NCI-H748 treated with DMSO at 0.1 percent for 48 hours (cell line): ENCODE results near the gene CLEC1A.

Source experiments
- DNase-seq: peaks from one replicate; lab custom pipeline; 2025; lab: John Stamatoyannopoulos, UW

The CLEC1A gene, protein sequence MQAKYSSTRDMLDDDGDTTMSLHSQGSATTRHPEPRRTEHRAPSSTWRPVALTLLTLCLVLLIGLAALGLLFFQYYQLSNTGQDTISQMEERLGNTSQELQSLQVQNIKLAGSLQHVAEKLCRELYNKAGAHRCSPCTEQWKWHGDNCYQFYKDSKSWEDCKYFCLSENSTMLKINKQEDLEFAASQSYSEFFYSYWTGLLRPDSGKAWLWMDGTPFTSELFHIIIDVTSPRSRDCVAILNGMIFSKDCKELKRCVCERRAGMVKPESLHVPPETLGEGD

DNA sequence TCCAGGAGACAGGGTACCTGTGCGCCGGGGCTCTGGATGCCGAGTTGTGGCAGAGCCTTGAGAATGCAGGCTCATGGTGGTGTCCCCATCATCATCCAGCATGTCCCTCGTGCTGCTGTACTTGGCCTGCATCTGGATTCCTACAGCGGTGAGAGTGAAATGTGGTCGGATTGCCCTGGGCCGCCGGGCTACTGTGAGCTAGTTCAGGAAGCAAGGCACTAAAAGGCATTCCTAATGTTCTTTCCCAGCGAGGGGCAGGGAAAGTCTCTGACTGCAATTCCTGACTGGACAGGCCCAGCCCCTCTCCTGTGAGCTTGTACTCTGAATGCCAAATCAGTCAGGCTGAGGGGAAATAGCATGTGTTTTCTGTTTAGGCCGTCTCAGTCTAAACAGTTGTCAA, at the start of gene CLEC1A:
Gene CLEC1A (minus strand): TSS at position 195 of the 400 bp plus-strand sequence. CDS start 63 bp downstream, at position 132.
- no peak for DNase-seq

DNA sequence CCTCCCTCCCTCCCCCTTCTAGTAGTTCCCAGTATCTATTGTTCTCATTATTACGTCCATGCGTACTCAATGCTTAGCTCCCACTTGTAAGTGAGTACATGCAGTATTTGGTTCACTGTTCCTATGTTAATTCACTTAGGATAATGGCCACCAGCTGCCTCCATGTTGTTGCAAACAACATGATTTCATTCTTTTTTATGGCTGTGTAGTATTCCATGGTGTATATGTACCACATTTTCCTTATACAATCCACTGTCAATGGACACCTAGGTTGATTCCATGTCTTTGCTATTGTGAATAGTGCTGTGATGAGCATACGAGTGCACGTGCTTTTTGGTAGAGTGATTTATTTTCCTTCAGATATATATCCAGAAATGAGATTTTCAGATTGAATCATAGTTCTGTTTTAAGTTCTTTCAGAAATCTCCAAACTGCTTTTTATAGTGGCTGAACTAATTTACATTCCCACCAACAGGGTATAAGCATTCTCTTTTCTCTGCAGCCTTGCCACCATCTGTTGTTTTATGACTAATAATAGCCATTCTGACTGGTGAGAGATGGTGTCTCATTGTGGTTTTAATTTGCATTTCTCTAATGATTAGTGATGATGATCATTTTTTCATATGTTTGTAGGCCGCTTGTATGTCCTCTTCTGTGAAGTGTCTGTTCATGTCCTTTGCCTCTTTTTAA, 49.1 kb upstream of the CLEC1A start:
- DNase-seq: no peak

DNA sequence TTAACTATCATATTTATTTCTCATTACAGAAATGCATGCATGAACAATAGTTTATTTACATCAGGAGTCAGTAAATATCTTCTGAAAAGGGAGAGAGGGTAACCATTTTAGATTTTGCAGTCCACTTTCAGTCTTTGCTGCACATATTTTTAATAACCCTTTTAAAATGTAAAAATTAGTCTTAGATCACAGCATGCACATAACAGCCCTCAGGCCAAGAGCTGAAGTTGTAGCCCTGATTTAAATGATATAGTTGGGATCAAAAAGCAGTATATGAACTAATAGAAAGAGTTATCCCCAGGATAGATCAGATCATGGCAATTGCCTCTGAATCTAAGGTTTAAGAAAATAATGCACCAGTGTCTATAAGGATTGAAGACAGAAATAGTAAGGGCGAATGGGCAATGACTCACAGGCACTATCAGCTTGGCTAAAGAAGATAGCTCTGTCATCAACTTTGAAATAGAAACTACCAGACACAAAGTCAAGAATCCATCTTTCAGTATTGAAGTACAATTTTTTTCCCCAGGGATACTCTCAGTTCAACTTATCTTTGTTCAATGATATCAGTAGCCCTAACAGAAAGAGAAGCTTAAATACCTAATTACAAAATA, 44.3 kb upstream of the CLEC1A start:
- no peak for DNase-seq

DNA sequence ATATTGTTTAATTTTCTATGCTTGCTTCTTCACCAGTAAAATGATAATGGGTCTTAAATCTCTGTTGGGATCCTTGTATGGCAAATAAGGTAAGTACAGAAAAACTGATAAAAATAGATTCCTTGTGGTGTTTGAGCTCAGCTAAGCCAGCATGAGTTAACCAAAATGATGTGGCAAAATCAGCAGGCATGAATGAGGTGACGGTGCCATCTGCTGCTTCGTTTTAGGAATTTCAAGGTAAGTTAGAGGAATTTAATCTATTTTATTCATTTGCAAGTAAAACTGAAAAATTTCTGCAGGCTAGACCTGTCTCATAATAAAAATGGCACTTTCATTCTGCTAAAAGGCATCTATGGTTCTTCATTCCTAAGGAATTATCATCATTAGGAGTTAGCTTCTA, 41.2 kb upstream of the CLEC1A start:
- DNase-seq: peak; percentile 8

DNA sequence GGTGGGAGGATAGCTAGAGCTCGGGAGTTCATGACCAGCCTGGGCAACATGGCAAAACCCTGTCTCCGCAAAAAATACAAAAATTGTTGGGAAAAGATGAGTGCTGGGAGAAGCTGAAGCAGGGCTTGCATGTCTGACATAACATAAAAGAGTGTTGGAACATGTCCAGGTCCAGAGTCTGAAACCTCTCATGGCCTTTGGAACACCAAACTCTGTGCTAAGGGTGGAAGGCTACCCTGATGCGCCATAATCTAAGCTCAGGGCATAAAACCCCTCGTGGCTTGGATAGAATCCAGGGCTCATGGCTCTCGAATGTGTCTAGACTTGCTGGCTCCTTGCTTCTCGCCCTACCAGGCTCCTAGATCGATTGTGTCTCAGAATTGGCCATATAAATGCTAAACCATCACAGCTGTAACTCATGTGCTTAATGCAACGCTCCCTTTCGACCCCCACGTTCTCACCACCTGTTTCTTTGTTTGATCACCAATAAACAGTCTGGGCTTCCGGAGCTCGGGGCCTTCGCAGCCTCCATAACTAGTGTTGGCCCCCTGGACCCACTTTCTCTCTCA, 37.9 kb upstream of the CLEC1A start:
- peak; percentile 6 for DNase-seq

DNA sequence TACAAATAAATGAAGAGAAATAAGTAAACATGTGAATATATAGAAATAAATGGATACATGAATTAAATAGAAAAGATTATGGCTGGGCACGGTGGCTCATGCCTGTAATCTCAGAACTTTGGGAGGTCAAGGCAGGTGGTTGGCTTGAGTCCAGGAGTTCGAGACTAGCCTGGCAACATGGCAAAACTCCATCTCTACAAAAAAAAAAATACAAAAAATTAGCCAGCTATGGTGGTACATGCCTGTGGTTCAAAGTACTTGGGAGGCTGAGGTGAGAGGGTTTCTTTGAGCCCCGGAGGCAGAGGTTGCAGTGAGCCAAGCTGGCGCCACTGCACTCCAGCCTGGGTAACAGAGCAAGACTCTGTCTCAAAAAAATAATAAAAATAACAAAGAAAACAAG, 36.3 kb upstream of the CLEC1A start:
- DNase-seq: no peak

DNA sequence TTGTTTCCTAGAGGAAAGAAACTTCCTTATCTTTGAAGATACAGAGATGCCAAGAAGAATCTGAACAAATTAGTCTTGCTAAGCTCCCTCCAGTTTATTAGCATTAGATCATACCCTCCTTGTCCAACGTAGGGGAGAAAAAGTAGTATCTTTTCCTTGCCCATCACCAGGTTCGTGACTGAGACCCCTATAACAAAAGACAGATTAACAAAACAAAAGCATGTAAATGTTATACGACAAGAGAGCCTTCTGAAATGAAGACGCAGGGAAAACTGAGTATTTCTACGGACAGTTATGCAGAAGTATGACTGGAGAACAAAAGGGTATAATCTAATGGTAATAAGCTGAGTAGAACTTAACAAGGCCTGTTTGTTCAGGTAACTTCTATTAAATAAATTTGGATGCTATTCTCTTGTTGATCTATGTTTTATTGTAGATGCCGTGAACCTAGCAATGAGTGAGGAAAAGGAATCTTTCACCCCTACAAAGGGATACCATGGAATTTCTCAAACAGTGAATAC, 34.1 kb upstream of the CLEC1A start:
- no peak for DNase-seq

DNA sequence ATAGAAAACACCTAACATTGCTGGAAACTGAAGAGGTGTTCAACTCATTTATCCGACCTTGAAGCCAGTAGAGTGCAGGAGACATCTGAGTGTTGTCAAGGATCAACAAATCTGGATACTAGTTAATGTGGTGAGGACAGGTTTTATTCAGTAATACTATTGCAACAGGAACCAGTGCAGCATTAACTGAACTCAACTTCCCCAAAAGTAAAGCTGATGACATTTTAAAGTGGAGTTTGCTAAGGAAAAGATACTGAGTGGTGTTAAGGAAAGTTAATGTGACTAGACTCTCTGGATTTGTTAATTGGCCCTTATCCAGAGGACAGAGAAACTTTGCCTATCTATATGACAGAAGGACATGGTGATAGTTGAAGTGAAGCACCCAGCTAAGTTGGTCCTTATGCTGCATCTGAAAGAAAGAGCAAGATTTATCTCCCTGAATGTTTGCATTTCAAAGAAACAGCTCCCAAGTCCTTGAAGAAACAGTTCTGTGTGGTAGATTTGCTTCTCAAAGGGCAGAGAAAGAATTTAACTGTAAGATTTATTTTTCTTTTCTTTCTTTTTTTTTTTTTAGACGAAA, 32.4 kb upstream of the CLEC1A start:
- no peak for DNase-seq

DNA sequence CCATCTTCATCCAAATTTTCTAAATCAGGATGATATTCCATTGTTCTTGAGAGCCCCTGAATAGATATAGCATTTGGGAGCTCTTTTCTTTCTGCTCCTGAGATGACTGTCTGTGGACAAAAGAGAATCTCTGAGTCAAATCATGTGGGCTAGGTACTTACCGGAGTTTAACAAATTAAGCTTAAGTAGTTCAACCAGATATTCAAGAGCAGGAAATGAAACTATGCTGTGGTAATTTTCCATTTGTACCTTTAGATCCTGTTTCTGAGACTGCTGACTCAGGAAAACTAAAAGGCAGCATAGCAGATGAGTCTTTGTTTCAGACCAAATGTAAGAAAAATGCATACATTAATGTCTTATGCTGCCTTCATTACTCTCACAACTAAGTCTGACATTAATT, 31.3 kb upstream of the CLEC1A start, which contains the start of gene CLEC7A:
Gene CLEC7A (minus strand): TSS at position 158 of the 400 bp plus-strand sequence. CDS start 117 bp downstream, at position 41.
- DNase-seq: peak; percentile 1

DNA sequence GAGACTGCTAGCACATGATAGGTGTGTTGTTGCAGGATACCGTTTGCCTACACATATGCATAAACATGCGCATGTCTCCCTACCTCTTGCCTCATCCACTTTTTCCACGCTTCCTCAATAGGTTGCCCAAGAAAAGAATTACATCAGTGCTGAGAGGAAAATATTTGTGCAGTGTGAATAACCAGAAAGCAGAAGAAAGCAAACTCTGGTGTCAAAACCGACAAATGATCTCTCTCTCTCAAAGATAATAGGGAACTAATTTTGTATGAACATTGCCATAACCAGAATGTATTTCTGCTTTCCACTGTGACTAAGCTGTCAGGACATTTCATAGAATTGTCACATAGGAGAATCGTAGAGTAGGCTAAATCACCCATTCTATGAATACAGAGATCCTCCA, 29.9 kb upstream of the CLEC1A start:
- DNase-seq: no peak

DNA sequence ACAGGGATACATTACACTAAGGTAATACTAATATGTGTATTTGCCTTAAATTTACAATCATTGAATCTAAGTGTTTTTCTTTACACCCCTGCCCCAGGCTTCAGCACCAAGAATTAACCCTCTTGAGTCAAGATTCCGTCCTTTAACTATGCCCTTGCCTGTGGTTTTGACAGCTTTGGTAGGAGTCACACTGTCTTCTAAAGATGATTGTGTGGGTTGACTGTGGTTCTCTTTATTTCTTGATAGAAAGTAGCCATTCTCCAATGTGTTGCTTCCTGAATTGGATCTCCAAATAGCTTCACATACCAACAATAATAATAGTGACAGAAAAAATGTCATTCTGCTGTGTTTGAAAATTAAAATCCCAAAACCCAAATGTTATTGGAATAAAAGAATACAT, 27.6 kb upstream of the CLEC1A start:
- DNase-seq: no peak

DNA sequence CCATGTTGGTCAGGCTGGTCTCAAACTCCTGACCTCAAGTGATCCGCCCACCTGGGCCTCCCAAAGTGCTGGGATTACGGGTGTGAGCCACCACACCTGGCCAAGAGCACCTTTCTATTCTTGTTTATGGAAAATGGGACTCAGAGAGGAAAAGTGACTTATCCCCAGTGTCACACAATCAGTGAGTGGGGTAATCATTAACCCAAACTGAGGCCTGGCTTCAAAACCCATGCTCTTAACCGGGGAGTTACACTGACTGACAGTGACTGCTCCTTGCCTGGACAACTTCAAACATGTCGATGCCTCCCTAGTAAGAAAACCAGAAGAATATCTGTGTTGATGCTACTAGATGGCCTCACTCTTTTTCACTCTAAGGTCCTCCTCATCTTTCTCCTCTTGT, 23.9 kb upstream of the CLEC1A start:
- DNase-seq: no peak

DNA sequence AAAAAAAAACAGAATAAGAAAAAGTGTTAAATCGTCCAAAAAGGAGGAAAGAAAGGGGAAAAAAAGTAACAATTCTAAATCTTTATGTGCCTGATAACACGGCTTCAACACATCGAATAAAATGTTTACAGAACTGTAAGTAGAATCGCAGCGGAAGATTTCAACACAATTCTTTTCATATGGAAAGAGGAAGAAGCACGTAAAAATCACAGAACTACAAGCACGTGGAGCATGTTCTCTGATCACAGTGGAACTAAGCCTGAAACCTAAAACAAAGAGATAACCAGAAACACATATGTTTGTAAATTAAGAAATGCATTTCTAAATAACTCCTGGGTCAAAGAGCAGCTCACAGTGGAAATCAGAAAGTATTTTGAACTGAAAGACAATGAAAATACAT, 22.5 kb upstream of the CLEC1A start:
- no peak for DNase-seq

DNA sequence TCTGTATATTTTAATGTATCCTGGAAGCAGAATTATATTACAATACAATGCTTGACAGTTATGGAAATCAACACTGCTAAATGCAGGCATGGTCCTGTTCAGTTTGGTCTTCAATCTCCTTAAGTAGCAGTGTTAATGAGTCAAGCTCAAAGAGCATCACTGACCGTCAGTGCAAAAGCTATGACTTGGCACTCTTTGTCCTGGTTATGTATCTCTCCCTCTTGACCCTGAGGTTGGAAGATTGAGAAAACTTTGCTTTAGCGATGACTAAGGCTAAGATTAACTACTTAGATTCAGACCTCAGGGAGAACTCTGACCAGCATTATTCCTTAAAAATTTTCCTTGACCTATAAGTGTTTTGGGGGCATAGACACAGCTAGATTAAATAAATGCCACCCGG, 20.3 kb upstream of the CLEC1A start:
- DNase-seq: no peak

DNA sequence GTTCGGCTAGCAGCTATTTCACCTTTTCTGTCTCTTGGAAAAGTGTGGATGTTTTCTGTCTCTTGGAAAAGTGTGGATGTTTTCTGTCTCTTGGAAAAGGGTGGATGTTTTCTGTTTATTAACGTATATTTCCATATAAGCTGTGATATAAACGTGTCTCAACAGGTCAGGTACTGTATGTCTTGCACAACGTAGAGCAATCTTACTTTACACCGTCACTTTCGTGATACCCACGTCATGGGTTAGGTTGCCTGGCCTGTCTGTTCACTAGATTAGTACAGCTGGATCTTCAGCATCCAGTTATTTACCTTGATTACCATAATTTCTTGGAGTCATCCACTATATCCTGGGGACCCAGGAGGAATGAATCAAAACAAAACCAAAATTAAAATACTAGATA, 17.1 kb upstream of the CLEC1A start:
- no peak for DNase-seq

DNA sequence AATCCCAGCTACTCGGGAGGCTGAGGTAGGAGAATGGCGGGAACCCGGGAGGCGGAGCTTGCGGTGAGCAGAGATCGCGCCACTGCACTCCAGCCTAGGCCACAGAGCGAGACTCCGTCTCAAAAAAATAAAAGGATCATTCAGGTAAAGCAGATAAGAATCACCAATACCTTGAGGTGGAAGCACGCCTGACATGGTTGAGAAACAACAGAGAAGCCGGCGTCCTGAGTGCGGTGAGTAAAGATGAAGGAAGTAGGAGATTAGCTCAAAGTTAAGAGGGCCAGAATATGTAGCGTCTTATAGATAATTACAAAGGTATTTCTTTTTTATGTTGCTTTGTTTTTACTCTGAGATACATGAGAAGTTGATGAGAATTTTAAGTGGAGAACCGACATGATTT, 16.5 kb upstream of the CLEC1A start:
- no peak for DNase-seq

DNA sequence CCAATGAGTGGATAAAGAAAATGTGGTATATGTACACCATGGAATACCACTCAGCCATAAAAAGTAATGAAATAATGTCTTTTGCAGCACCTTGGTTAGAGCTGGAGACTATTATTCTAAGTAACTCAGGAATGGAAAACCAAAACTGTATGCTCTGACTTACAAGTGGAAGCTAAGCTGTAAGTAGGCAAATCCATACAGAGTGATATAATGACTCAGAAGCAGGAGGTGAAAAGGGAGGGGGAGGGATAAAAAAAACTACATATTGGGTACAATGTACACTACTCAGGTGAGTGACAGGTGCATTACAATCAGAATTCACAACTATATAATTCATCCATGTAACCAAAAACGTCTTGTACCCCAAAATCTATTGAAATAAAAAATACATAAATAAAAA, 15.1 kb upstream of the CLEC1A start:
- DNase-seq: no peak

DNA sequence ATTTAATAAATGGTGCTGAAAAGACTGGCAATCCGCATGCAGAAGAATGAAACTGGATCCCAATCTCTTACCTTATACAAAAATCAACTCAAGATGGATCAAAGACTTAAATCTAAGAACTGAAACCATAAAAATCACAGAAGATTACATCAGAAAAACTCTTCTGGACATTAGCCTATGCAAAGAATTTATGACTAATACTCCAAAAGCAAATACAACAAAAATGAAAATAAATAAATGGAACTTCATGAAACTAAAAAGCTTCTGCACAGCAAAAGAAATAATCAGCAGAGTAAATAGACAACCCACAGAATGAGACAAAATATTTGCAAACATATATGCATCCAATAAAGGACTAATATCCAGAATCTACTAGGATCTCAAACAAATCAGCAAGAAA, 14.3 kb upstream of the CLEC1A start:
- DNase-seq: no peak

DNA sequence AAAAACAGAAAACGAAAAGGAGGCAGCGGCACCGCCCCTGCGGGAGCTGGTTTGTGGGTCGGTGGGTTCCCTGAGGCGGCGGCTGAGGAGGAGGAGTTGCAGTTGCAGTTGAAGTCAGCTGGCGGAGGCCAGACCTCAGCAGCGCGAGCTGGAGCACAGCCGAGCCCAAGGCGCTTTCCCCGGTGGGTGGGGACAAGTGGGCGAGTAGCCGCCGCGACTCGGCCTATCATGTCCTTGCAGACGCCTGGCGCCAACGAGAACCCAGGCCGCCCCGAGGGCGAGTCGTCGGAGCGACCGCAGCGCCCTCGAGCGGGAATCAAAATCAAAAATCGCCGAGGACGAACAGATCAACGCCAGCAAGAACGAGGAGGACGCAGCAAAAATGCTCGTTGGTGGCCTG, 12.7 kb upstream of the CLEC1A start:
- no peak for DNase-seq

DNA sequence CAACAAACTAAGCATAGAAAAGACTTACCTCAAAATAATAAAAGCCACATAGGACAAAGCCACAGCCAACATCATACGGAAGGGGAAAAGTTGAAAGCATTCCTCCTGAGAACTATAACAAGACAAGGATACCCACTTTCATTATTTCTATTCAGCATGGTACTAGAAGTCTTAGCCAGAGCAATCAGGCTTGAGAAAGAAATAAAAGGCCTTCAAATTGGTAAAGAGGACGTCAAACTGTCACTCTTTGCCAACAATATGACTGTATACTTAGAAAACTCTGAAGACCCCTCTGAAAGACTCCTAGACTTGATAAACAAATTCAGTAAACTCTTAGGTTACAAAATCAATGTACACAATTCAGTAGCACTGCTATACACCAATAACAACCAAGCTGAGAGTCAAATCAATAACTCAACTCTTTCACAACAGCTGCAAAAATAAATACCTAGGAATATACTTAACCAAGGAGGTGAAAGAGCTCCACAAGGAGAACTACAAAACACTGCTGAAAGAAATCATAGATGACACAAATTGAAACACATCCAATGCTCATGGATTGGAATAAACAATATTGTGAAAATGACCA, 11.6 kb upstream of the CLEC1A start:
- no peak for DNase-seq

DNA sequence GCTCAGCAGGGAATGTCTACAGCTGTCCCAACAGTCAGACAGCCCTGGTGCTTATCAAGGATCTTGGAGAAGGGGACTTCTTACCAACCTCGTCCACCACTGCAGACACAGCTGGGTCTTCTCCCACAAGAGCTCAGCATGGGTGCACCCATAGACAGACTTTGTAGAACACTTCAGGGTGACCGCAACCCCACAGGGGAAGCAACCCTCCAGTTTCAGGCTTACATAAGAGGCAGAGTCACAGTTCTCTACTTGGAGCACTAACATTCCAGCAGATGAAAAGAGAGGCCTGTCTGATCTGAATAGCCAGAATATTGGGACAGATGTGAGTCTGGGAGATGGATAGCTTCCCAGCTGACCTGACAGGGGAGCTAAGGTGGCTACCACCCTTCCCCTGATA, 3.5 kb upstream of the CLEC1A start:
- DNase-seq: no peak

DNA sequence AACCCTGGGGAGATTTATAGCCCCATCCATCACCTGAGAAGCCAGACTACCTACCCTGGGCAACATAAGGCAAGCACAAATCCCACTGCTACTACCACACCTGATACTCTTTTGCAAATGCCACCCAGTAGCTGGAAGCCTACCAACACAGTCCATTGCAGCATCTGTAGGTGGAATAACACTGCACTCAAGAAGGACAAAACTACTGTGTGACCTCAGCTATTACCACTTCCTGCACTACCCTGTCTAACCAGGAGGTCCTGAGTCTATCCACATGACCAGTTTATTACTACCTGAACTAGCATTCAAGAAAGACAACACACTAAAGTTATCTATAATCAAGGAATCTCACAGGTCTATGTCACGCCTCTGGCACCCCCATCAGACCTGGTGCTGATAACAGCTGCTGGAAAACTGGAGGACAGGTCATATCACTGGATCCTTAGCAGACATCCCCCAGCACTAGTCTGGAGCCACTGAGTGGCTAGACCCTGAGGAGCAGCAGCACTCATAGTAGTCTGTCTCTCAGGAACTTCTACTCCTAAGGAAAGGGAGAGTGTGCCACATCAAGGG, 2.9 kb upstream of the CLEC1A start:
- no peak for DNase-seq
